Fibroblast of villous mesenchyme (primary cell): Measurements from ENCODE around the gene CCNA2. TPM values are rescaled to one million over a fixed set of nuclear protein-coding genes. Genes with fewer than 3 reads are reported as not detected.

Experiments used
- DNase-seq: peaks from one replicate; pipeline ENCODE4 v3.0.0-alpha.2; 2010; ENCODE audit warnings: low read depth
- H3K4me3 ChIP-seq: 2 replicates; pipeline ENCODE4 v1.5.1; 2011; ENCODE audit warnings: low read depth, mild to moderate bottlenecking, low read length
- total RNA-seq: library from RNA; depleted of rRNA; stranded (reverse); fragments of >200 nt; gene quantifications from 2 replicates; pipeline ENCODE4 v1.2.3, GENCODE V29; 2012
- TF ChIP-seq, protein P1 (sequence below): IDR thresholded peaks from 2 replicates; pipeline ENCODE4 v1.5.1; 2012; ENCODE audit warnings: low read depth, mild to moderate bottlenecking, low read length; ENCODE audit not compliant: insufficient read depth

The CCNA2 gene
- total RNA-seq, 1 donor: 54.0 TPM

DNA sequence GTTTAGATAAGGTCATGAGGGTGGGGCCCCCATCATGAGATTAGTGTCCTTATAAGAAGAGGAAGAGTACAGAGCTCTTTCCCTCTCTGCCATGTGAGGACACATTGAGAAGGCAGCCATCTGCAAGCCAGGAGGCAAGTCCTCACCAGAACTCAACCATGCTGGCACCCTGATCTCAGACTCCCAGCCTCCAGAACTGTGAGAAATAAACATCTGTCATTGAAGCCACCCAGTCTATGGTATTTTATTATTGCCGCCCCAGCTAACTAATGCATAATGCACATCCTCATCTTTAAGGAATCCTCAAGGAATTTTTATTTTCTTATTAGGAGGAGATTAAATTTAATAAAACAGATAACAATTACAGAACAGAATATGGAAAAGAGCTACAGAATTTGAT lies 39.3 kb downstream of the CCNA2 start:
- TF ChIP-seq, protein P1, sequence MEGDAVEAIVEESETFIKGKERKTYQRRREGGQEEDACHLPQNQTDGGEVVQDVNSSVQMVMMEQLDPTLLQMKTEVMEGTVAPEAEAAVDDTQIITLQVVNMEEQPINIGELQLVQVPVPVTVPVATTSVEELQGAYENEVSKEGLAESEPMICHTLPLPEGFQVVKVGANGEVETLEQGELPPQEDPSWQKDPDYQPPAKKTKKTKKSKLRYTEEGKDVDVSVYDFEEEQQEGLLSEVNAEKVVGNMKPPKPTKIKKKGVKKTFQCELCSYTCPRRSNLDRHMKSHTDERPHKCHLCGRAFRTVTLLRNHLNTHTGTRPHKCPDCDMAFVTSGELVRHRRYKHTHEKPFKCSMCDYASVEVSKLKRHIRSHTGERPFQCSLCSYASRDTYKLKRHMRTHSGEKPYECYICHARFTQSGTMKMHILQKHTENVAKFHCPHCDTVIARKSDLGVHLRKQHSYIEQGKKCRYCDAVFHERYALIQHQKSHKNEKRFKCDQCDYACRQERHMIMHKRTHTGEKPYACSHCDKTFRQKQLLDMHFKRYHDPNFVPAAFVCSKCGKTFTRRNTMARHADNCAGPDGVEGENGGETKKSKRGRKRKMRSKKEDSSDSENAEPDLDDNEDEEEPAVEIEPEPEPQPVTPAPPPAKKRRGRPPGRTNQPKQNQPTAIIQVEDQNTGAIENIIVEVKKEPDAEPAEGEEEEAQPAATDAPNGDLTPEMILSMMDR: no peak
- DNase-seq: no peak
- H3K4me3 ChIP-seq: no peak overlapping the region

DNA sequence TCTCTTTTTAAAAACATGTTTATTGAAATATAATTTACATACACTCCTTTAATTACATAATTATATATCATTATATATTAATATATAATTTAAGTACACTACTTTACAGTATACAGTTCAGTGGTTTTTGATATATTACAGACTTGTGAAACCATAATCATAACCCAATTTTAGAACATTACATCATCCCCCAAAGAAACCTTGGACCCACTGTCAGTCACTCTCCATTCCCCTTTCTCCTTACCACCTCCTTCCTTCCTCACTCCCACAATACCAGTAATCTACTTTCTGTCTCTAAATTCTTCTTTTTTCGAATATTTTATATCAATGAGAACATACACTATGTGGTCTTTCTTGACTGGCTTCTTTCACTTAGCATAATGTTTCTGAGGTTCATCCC lies 40.5 kb downstream of the CCNA2 start:
- DNase-seq: no peak
- H3K4me3 ChIP-seq: no peak overlapping the region
- TF ChIP-seq, protein P1: no peak

DNA sequence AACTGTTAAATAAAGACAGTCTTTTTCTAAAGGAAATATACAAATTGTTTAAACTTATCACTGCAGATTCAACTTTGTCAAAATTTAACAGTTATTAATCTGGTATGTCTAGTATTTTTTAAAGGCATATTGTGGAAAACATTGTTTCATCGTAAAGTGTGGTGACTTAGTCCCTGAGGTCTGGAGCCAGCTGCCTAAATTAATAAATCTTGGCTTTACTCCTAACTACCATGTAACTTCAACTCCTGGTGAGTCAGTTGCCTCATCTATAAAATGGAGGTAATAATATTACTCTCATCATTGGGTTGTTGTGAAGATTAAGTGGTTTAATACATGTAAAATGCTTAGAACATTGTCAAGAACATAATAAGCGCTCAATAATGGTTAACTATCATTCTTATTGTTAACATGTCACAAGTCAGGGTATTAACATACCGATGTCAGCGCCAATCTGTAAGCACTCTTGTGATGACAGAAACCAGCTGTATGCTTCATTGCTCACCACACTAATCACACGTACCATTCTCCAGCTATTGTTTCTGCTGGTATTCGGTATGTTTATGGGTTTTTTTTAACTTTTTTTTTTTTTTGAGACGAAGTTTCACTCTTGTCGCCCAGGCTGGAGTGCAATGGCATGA lies 44.6 kb downstream of the CCNA2 start:
- no peak for DNase-seq
- no peak overlapping the region for H3K4me3 ChIP-seq
- TF ChIP-seq, protein P1: no peak

DNA sequence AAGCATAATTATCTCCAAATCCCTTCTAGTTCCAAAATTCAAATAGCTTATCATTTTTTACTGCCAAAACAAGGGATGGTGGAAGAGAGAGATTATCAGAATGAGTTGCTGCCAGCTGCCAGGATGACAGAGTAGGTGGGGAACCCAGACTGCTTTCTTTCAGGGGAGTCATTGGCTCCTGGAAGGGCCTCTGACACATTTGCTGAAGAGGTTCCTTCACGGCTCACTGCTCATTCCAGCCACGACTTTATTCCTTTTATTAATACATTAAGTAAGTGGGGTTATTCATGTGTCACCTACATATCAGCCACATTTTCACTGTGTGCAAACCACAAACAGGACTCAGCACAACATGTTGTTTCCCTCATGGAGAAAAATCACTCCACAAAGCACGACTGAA lies 46.1 kb downstream of the CCNA2 start:
- TF ChIP-seq, protein P1: no peak
- H3K4me3 ChIP-seq: no peak overlapping the region
- no peak for DNase-seq

DNA sequence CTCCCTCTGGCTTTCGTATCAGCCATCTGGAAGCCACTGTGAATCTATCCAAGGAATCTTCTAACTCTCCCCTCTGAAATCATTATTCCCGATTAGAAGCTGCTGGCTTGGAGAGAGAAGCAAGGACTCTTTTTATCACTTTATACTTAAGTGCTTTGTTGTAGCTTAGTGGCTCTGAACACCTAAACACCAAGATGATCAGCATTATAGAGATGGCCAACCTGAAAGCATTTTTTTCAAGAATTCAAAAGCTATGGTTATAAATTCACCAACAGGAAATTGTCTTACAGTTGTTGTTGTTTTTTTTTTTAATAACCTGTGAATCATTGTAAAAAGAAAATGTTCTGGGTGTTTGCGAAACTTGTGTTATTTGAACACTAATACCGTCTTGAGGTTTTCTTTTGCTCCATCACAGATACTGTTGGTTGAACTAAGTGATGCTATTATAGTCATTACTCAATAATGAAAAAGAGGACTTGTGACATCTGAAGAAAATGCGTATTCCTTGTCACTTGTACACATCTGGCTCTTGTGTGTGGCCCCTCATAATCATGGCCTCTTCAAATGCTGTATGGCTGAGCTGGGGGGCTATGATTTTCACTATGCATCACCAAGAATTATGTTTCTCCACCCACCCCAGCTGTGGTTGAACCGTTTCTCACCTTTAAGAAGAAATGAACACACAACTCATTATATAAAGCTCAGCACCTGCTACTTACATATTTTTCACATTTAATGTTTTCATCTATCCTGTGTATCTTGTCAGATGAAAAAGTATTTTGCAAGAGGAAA lies 46.9 kb downstream of the CCNA2 start:
- DNase-seq: no peak
- H3K4me3 ChIP-seq: no peak overlapping the region
- TF ChIP-seq, protein P1: no peak

DNA sequence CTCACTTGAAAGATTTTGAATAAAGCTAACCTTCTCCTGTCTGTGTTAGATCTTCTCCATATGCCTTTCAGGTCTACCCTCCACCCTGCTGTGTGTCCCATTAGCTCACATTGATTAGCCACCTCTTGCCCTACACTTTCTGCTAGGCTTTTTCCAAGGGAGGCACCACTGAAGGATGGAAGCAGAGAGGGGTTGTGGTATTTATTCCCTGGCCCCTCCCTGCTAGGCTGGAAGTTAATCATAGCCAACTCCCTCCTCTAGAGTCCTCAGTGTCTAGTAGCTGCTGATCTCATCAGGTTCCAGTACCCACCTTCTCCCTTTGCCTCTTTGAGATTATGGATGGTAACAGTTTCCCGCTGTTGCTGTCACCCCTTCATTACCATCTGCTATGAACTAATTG lies 49.8 kb downstream of the CCNA2 start:
- TF ChIP-seq, protein P1: no peak
- H3K4me3 ChIP-seq: no peak overlapping the region
- no peak for DNase-seq
